HG03025 (cell line): ENCODE data around the gene KIRREL1.
"Not testable (repeated sequence)": the region's sequence is repeated elsewhere in the genome, so short reads cannot be mapped to it uniquely, and the experiment has no call there.

Experiments used
- ATAC-seq: cut with Tn5 transposase; IDR thresholded peaks from one replicate; pipeline ENCODE4 v1.9.1; 2021; ENCODE audit warnings: mild to moderate bottlenecking, moderate library complexity; ENCODE audit not compliant: unreplicated experiment, low FRiP score

The KIRREL1 gene

GRCh38 chr1:158124999-158125398 is 131.6 kb downstream of the KIRREL1 start:
- peak; percentile 68 for ATAC-seq

- ATAC-seq, result no peak
Measured at GRCh38 chr1:158126425-158126824, 133.0 kb downstream of the KIRREL1 start.

GRCh38 chr1:158128531-158128930 is 135.1 kb downstream of the KIRREL1 start:
- ATAC-seq, result not testable (repeated sequence)

GRCh38 chr1:158131217-158131616 is 137.8 kb downstream of the KIRREL1 start:
- no peak for ATAC-seq

GRCh38 chr1:158140764-158141192 is 147.3 kb downstream of the KIRREL1 start:
- ATAC-seq, result no peak

GRCh38 chr1:158145173-158145719 is 151.8 kb downstream of the KIRREL1 start:
- ATAC-seq, result no peak

GRCh38 chr1:158146165-158146564 is 152.7 kb downstream of the KIRREL1 start:
- ATAC-seq, result no peak

GRCh38 chr1:158146739-158147138 is 153.3 kb downstream of the KIRREL1 start:
- ATAC-seq, result no peak

GRCh38 chr1:158147401-158147800 is 154.0 kb downstream of the KIRREL1 start:
- ATAC-seq, result no peak

GRCh38 chr1:158147869-158148268 is 154.4 kb downstream of the KIRREL1 start:
- ATAC-seq, result no peak

GRCh38 chr1:158148468-158148867 is 155.0 kb downstream of the KIRREL1 start:
- ATAC-seq, result no peak

- no peak for ATAC-seq
Measured at GRCh38 chr1:158149175-158149574, 155.7 kb downstream of the KIRREL1 start.
